Fibroblast of mammary gland (primary cell): ENCODE data around the gene SPDYE3.

Experiments used
- DNase-seq: peaks from one replicate; pipeline ENCODE4 v3.0.0-alpha.2; 2010; ENCODE audit warnings: low read depth
- H3K4me3 ChIP-seq: 2 replicates; pipeline ENCODE4 v1.5.1; 2011; ENCODE audit warnings: low read depth, mild to moderate bottlenecking, low read length, moderate library complexity; ENCODE audit not compliant: control insufficient read depth
- TF ChIP-seq, protein P1 (sequence below): conservative IDR thresholded peaks from 2 replicates; pipeline ENCODE4 v1.5.1; 2011; ENCODE audit warnings: low read depth, low read length, inconsistent platforms; ENCODE audit not compliant: control insufficient read depth, insufficient read depth

The SPDYE3 gene

DNA sequence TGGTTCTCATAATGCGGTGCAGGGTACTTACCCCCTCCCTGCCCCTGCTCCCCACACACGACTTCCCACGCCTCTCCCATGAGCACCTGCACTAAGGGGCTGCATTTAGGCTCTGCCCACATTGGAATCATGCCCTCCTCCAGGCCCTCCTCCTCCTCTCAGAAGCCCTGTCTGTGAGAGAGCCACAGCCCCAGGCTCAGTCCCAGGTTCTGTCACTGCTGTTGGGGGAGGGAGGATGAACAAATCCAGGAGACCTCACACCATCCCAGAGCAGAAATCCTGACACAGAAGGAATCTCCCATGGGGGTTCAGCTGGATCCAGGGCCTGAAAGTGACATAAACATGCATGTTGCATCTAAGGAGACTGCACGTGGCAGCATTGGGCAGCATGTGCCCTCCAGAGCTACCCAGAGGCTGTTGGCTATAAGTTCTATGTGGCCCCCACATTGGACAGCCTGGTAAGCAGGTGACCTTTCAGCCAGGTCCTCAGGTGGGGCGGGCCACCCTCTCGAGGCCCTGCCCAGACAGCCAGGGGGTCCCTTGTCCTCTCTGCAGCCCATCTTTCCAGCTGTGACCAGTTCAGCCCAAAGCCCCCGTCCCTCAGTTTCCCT lies 64.2 kb downstream of the SPDYE3 start:
- no peak for DNase-seq
- TF ChIP-seq, protein P1, sequence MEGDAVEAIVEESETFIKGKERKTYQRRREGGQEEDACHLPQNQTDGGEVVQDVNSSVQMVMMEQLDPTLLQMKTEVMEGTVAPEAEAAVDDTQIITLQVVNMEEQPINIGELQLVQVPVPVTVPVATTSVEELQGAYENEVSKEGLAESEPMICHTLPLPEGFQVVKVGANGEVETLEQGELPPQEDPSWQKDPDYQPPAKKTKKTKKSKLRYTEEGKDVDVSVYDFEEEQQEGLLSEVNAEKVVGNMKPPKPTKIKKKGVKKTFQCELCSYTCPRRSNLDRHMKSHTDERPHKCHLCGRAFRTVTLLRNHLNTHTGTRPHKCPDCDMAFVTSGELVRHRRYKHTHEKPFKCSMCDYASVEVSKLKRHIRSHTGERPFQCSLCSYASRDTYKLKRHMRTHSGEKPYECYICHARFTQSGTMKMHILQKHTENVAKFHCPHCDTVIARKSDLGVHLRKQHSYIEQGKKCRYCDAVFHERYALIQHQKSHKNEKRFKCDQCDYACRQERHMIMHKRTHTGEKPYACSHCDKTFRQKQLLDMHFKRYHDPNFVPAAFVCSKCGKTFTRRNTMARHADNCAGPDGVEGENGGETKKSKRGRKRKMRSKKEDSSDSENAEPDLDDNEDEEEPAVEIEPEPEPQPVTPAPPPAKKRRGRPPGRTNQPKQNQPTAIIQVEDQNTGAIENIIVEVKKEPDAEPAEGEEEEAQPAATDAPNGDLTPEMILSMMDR, result no peak

More for the DNA sequence above, 64.2 kb downstream of the SPDYE3 start:
- H3K4me3 ChIP-seq, result no peak overlapping the region
